ENCODE data around the gene DAD1. TPM values are rescaled to one million over a fixed set of nuclear protein-coding genes. Genes with fewer than 3 reads are reported as not detected.

DAD1 gene
- total and polyA plus RNA-seq, 2 donors from 2014 or later, result 205 to 523 TPM

DNA sequence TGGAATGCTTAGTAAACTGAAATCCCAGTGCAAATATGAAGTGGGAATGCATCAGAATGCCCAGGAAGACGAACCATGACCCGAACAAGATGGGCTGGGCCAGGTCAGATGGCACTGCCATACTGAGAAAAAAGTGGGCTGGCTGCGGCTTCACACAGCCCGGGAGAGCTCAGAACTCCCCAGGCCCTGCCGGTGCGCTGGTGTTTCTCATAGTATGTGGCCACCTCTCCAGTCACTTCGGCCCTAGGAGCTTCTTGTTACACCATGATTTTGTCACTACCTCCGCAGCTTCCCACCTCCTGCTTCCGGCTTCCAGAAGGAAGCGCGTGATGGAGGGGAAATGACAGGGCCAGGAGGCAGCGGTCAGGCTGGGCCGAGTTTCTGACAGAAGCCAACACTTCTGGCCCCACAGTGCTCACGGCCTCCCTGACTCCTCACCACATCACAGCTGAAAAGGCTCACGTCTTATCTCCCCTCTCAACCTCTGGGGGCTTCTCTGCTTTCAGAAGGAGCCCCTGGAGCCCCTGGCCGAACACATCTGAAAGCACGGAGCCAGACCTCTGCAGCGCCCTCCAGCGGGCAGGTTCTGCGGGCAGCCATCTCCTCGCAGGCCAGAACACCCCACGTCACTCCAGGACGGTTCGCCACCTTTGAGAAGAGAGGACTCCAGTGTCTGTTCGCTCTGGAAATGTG lies 30.7 kb downstream of the DAD1 start:
- Histone ChIP-seq H3K4me1 (ENCODE audit: control insufficient read depth in 2 of 3, insufficient read depth in 2 of 3, low read depth in 1 of 3, low read length in 3 of 3) (peaks cover 0 to 29% (median 11%) of the 10 kb centered on the region in 3 donors), H3K27ac (ENCODE audit: low read depth in 2 of 2, low read length in 2 of 2) (peak overlapping the region in 1 of 2 donors; percentile 48), H3K9me3 (ENCODE audit: control insufficient read depth in 2 of 3, insufficient read depth in 1 of 3, low read length in 3 of 3) (no peaks in the 10 kb centered on the region), H3K27me3 (ENCODE audit: control insufficient read depth, insufficient read depth, low read length) (no peaks in the 10 kb centered on the region), H3K4me3 (ENCODE audit: low read length in 3 of 3) (no peak overlapping the region), H3K9ac (ENCODE audit: low read length in 3 of 3) (no peak overlapping the region), H3K36me3 (ENCODE audit: control insufficient read depth in 2 of 3, insufficient read depth in 3 of 3, low read length in 3 of 3) (no peaks in the 10 kb centered on the region)
- TF ChIP-seq CTCF (IDR thresholded peaks at IDR 0.05; ENCODE audit: borderline replicate concordance, extremely low read depth, insufficient read depth), result peak; percentile 6
- intact Hi-C loops (cut with DNase I), result loop anchor here (10.0 kb wide), 1 partner anchor 164 kb away; no protein-coding TSS in a partner anchor
- peak in 1 of 5 donors; percentile 45 for DNase-seq
- FAIRE-seq, result no peak

GRCh38 chr14:22557846-22558220 lies 31.2 kb downstream of the DAD1 start:
- Histone ChIP-seq H3K9me3 (ENCODE audit: control insufficient read depth in 2 of 3, insufficient read depth in 1 of 3, low read length in 3 of 3) (no peaks in the 10 kb centered on the region), H3K27me3 (ENCODE audit: control insufficient read depth, insufficient read depth, low read length) (no peaks in the 10 kb centered on the region), H3K36me3 (ENCODE audit: control insufficient read depth in 2 of 3, insufficient read depth in 3 of 3, low read length in 3 of 3) (no peaks in the 10 kb centered on the region), H3K9ac (ENCODE audit: low read length in 3 of 3) (peak overlapping the region in 2 of 3 donors; percentile 10 to 62), H3K4me1 (ENCODE audit: control insufficient read depth in 2 of 3, insufficient read depth in 2 of 3, low read depth in 1 of 3, low read length in 3 of 3) (peaks cover 0 to 29% (median 11%) of the 10 kb centered on the region in 3 donors), H3K4me3 (ENCODE audit: low read length in 3 of 3) (no peak overlapping the region), H3K27ac (ENCODE audit: low read depth in 2 of 2, low read length in 2 of 2) (peak overlapping the region in 1 of 2 donors; percentile 41)
- no peak for TF ChIP-seq CTCF (IDR thresholded peaks at IDR 0.05; ENCODE audit: borderline replicate concordance, extremely low read depth, insufficient read depth)
- DNase-seq (no peak), FAIRE-seq (no peak)
- intact Hi-C loops (cut with DNase I), result loop anchor here (10.0 kb wide), 1 partner anchor 163 kb away; no protein-coding TSS in a partner anchor

- peak; percentile 86 for TF ChIP-seq CTCF (IDR thresholded peaks at IDR 0.05; ENCODE audit: borderline replicate concordance, extremely low read depth, insufficient read depth)
- DNase-seq (peak; percentile 88 to 95 (median 90)), FAIRE-seq (no peak)
- Histone ChIP-seq H3K36me3 (ENCODE audit: control insufficient read depth in 2 of 3, insufficient read depth in 3 of 3, low read length in 3 of 3) (no peaks in the 10 kb centered on the region), H3K9ac (ENCODE audit: low read length in 3 of 3) (peak overlapping the region in 2 of 3 donors; percentile 62 to 65), H3K4me1 (ENCODE audit: control insufficient read depth in 2 of 3, insufficient read depth in 2 of 3, low read depth in 1 of 3, low read length in 3 of 3) (peaks cover 0 to 29% (median 11%) of the 10 kb centered on the region in 3 donors), H3K27ac (ENCODE audit: low read depth in 2 of 2, low read length in 2 of 2) (peak overlapping the region in 1 of 2 donors; percentile 70), H3K4me3 (ENCODE audit: low read length in 3 of 3) (peak overlapping the region; percentile 47 to 60 (median 49)), H3K9me3 (ENCODE audit: control insufficient read depth in 2 of 3, insufficient read depth in 1 of 3, low read length in 3 of 3) (no peaks in the 10 kb centered on the region), H3K27me3 (ENCODE audit: control insufficient read depth, insufficient read depth, low read length) (no peaks in the 10 kb centered on the region)
- intact Hi-C loops (cut with DNase I), result loop anchor here (10.0 kb wide), 1 partner anchor 162 kb away; no protein-coding TSS in a partner anchor
Measured at GRCh38 chr14:22556990-22557623, 31.9 kb downstream of the DAD1 start.

Measured in kidney (tissue), 14 donors.